T-cell (primary cell): ENCODE results near the gene PBX1. TPM values are rescaled to one million over a fixed set of nuclear protein-coding genes. Genes with fewer than 3 reads are reported as not detected.

Source experiments
- ATAC-seq, 4 experiments: fragments of 200-7000 bp in 3 of 4; fragments of 150-1000 bp in 1 of 4; cut with Tn5 transposase; replicated peaks in 1 of 4; 1 replicate in 3 of 4; 2 replicates in 1 of 4; pipeline ENCODE4 v1.10.0; 2021; ENCODE audit warnings: moderate library complexity in 3 of 4, mild to moderate bottlenecking in 2 of 4, moderate number of reproducible peaks in 1 of 4
- CTCF ChIA-PET, 2 donors: fragments of 300-600 bp; sonication (Branson Sonifier 250); formaldehyde crosslinking; loops; one replicate each; lab custom pipeline; 2022; ENCODE audit warnings: antibody characterized with exemption in 2 of 2; lab: Charles Lee
- POLR2A ChIA-PET, 2 donors: fragments of 300-600 bp; sonication (Branson Sonifier 250); formaldehyde crosslinking; loops; one replicate each; lab custom pipeline; 2022; ENCODE audit warnings: antibody characterized with exemption in 2 of 2; lab: Charles Lee
- DNase-seq, 35 experiments: peaks; one replicate each; pipeline versions ENCODE4 v3.0.0 to v3.0.0-alpha.2; 2013 to 2023
- H3K27ac ChIP-seq: one replicate; pipeline ENCODE4 v1.5.1; 2013; ENCODE audit warnings: low read length
- H3K27me3 ChIP-seq, 2 experiments: replicated peaks in 1 of 2; 1 replicate in 1 of 2; 2 replicates in 1 of 2; pipeline versions ENCODE4 v1.6.1 to v1.7.0; 2013; ENCODE audit warnings: low read length in 1 of 2, mixed read lengths in 1 of 2; ENCODE audit not compliant: control insufficient read depth in 2 of 2, insufficient read depth in 2 of 2; ENCODE audit errors: extremely low read depth in 1 of 2
- H3K36me3 ChIP-seq, 2 donors: 1 replicate in 1 of 2; 2 replicates in 1 of 2; pipeline versions ENCODE4 v1.6.1 to v1.7.0; 2013; ENCODE audit warnings: low read length in 1 of 2; ENCODE audit not compliant: control insufficient read depth in 2 of 2, insufficient read depth in 1 of 2; ENCODE audit errors: extremely low read depth in 1 of 2
- H3K4me1 ChIP-seq, 2 experiments: 1 replicate in 1 of 2; 2 replicates in 1 of 2; pipeline versions ENCODE4 v1.6.1 to v1.7.0; 2013; ENCODE audit warnings: low read length in 2 of 2, mixed read lengths in 1 of 2; ENCODE audit not compliant: insufficient read depth in 2 of 2, control insufficient read depth in 1 of 2; ENCODE audit errors: extremely low read depth in 1 of 2
- H3K4me3 ChIP-seq, 2 donors: 1 replicate in 1 of 2; 2 replicates in 1 of 2; pipeline versions ENCODE4 v1.5.1 to v1.7.0; 2013; ENCODE audit warnings: mild to moderate bottlenecking in 2 of 2, low read length in 1 of 2, moderate library complexity in 1 of 2; ENCODE audit not compliant: control insufficient read depth in 1 of 2; ENCODE audit errors: extremely low read depth in 1 of 2
- H3K9me3 ChIP-seq: 2 replicates; pipeline ENCODE4 v1.7.0; 2013
- H3K27ac Mint-ChIP-seq, 2 donors: one replicate each; pipeline ENCODE4 v1.8.0; 2020 to 2021; ENCODE audit warnings: mild to moderate bottlenecking in 2 of 2, mixed read lengths in 2 of 2
- H3K27me3 Mint-ChIP-seq, 2 donors: one replicate each; pipeline ENCODE4 v1.8.0; 2021 to 2022; ENCODE audit warnings: mixed read lengths in 2 of 2
- H3K36me3 Mint-ChIP-seq: one replicate; pipeline ENCODE4 v1.8.0; 2021; ENCODE audit warnings: mixed read lengths
- H3K4me1 Mint-ChIP-seq, 3 donors: one replicate each; pipeline ENCODE4 v1.8.0; 2020 to 2022; ENCODE audit warnings: mixed read lengths in 3 of 3, mild to moderate bottlenecking in 1 of 3
- H3K4me3 Mint-ChIP-seq, 3 donors: one replicate each; pipeline ENCODE4 v1.8.0; 2020 to 2022; ENCODE audit warnings: mild to moderate bottlenecking in 3 of 3, mixed read lengths in 3 of 3, moderate library complexity in 3 of 3
- H3K9me3 Mint-ChIP-seq, 3 donors: one replicate each; pipeline ENCODE4 v1.8.0; 2020 to 2022; ENCODE audit warnings: mixed read lengths in 3 of 3
- WGBS: methylation state at CpG from one replicate; pipeline ENCODE4 v1.1.5; 2013; ENCODE audit warnings: missing lambda C conversion rate; ENCODE audit not compliant: insufficient coverage; 5-methylcytosine and 5-hydroxymethylcytosine counted together
- total RNA-seq, 35 experiments: library from RNA in 6 of 35; stranded (reverse) in 6 of 35; fragments of 120-200 nt in 1 of 35; gene quantifications; one replicate each; pipeline versions ENCODE4 v1.2.1 to v1.2.4 and lab custom pipeline; 2013 to 2026

PBX1 gene
- total RNA-seq, 5 donors from 2014 or later (not counting 1 experiment from before 2014, with no cell fraction given): 0.92 to 2.9 (median 1.8) TPM

- H3K4me3 ChIP-seq: no peak overlapping the region
Measured at GRCh38 chr1:164709541-164710278, 150.7 kb downstream of the PBX1 start.

GRCh38 chr1:164712131-164713036 is 153.4 kb downstream of the PBX1 start:
- no peaks in the 10 kb centered on the region for H3K36me3 Mint-ChIP-seq
- H3K4me1 Mint-ChIP-seq: no peaks in the 10 kb centered on the region
- peaks cover 0 to 8% (median 0%) of the 10 kb centered on the region in 3 donors for H3K9me3 Mint-ChIP-seq
- ATAC-seq (no peak), DNase-seq (peak in 1 of 35 experiments; percentile 5)
- H3K9me3 ChIP-seq: no peaks in the 10 kb centered on the region
- ChIA-PET CTCF (interaction anchor here in 1 of 2 donors (1.0 kb wide), 1 partner anchor 12 kb away, joined by 9 read pairs; no protein-coding TSS in a partner anchor), POLR2A (no interaction called here)
- 64% methylated on average over 16 of the region's 25 CpGs for WGBS
- H3K27me3 ChIP-seq: no peaks in the 10 kb centered on the region
- H3K4me1 ChIP-seq: no peaks in the 10 kb centered on the region
- no peak overlapping the region for H3K4me3 ChIP-seq
- no peaks in the 10 kb centered on the region for H3K36me3 ChIP-seq
- peaks cover 0 to 8% of the 10 kb centered on the region in 2 donors for H3K27me3 Mint-ChIP-seq
- no peak overlapping the region for H3K4me3 Mint-ChIP-seq
- no peak overlapping the region for H3K27ac Mint-ChIP-seq
- no peak overlapping the region for H3K27ac ChIP-seq

More at GRCh38 chr1:164709541-164710278, 150.7 kb downstream of the PBX1 start:
- Mint-ChIP-seq H3K4me1 (no peaks in the 10 kb centered on the region), H3K9me3 (no peaks in the 10 kb centered on the region), H3K36me3 (no peaks in the 10 kb centered on the region), H3K4me3 (no peak overlapping the region), H3K27me3 (peaks cover 0 to 3% of the 10 kb centered on the region in 2 donors), H3K27ac (no peak overlapping the region)
- H3K27me3 ChIP-seq: no peaks in the 10 kb centered on the region
- CTCF ChIA-PET: no interaction called here
- POLR2A ChIA-PET: no interaction called here
- ATAC-seq: no peak
- no peak for DNase-seq
- no peaks in the 10 kb centered on the region for H3K4me1 ChIP-seq
- no peak overlapping the region for H3K27ac ChIP-seq
- no peaks in the 10 kb centered on the region for H3K36me3 ChIP-seq
- 88% methylated on average over 5 of the region's 10 CpGs for WGBS
- no peaks in the 10 kb centered on the region for H3K9me3 ChIP-seq

GRCh38 chr1:164713456-164714207 is 154.6 kb downstream of the PBX1 start:
- Histone ChIP-seq H3K4me1 (no peaks in the 10 kb centered on the region), H3K27me3 (no peaks in the 10 kb centered on the region), H3K4me3 (no peak overlapping the region), H3K36me3 (no peaks in the 10 kb centered on the region), H3K9me3 (no peaks in the 10 kb centered on the region), H3K27ac (no peak overlapping the region)
- WGBS: no CpG with 5 or more reads among the region's 5 CpGs
- ChIA-PET POLR2A (no interaction called here), CTCF (no interaction called here)
- no peaks in the 10 kb centered on the region for H3K36me3 Mint-ChIP-seq
- peaks cover 0 to 11% (median 0%) of the 10 kb centered on the region in 3 donors for H3K9me3 Mint-ChIP-seq
- H3K27ac Mint-ChIP-seq: no peak overlapping the region
- ATAC-seq (no peak), DNase-seq (no peak)
- H3K27me3 Mint-ChIP-seq: peaks cover 0 to 8% of the 10 kb centered on the region in 2 donors
- no peaks in the 10 kb centered on the region for H3K4me1 Mint-ChIP-seq
- H3K4me3 Mint-ChIP-seq: no peak overlapping the region

- Histone ChIP-seq H3K27ac (no peak overlapping the region), H3K9me3 (no peaks in the 10 kb centered on the region), H3K4me1 (no peaks in the 10 kb centered on the region), H3K36me3 (no peaks in the 10 kb centered on the region), H3K4me3 (no peak overlapping the region), H3K27me3 (no peaks in the 10 kb centered on the region)
- DNase-seq (peak in 1 of 35 experiments; percentile 9), ATAC-seq (no peak)
- H3K27ac Mint-ChIP-seq: no peak overlapping the region
- ChIA-PET POLR2A (no interaction called here), CTCF (no interaction called here)
- peaks cover 0 to 9% (median 5%) of the 10 kb centered on the region in 3 donors for H3K4me1 Mint-ChIP-seq
- peaks cover 0 to 11% (median 0%) of the 10 kb centered on the region in 3 donors for H3K9me3 Mint-ChIP-seq
- H3K27me3 Mint-ChIP-seq: peaks cover 0 to 5% of the 10 kb centered on the region in 2 donors
- WGBS: 74% methylated on average over 7 of the region's 8 CpGs
- H3K4me3 Mint-ChIP-seq: no peak overlapping the region
- H3K36me3 Mint-ChIP-seq: no peaks in the 10 kb centered on the region
Measured at GRCh38 chr1:164716992-164717703, 158.2 kb downstream of the PBX1 start.

GRCh38 chr1:164718821-164719220 is 159.8 kb downstream of the PBX1 start:
- DNase-seq (no peak), ATAC-seq (no peak)
- no CpG with 5 or more reads among the region's 1 CpG for WGBS
- Mint-ChIP-seq H3K4me3 (no peak overlapping the region), H3K9me3 (peaks cover 0 to 11% (median 4%) of the 10 kb centered on the region in 3 donors), H3K27ac (no peak overlapping the region), H3K36me3 (no peaks in the 10 kb centered on the region), H3K27me3 (peaks cover 0 to 10% of the 10 kb centered on the region in 2 donors), H3K4me1 (peaks cover 0 to 9% (median 5%) of the 10 kb centered on the region in 3 donors)
- ChIA-PET POLR2A (no interaction called here), CTCF (no interaction called here)
- Histone ChIP-seq H3K4me1 (no peaks in the 10 kb centered on the region), H3K27ac (no peak overlapping the region), H3K4me3 (no peak overlapping the region), H3K27me3 (no peaks in the 10 kb centered on the region), H3K9me3 (no peaks in the 10 kb centered on the region), H3K36me3 (no peaks in the 10 kb centered on the region)
